ENCODE results near the gene MKKS.
"Not testable (repeated sequence)": the region's sequence is repeated elsewhere in the genome, so short reads cannot be mapped to it uniquely, and the experiment has no call there.

Gene MKKS

DNA sequence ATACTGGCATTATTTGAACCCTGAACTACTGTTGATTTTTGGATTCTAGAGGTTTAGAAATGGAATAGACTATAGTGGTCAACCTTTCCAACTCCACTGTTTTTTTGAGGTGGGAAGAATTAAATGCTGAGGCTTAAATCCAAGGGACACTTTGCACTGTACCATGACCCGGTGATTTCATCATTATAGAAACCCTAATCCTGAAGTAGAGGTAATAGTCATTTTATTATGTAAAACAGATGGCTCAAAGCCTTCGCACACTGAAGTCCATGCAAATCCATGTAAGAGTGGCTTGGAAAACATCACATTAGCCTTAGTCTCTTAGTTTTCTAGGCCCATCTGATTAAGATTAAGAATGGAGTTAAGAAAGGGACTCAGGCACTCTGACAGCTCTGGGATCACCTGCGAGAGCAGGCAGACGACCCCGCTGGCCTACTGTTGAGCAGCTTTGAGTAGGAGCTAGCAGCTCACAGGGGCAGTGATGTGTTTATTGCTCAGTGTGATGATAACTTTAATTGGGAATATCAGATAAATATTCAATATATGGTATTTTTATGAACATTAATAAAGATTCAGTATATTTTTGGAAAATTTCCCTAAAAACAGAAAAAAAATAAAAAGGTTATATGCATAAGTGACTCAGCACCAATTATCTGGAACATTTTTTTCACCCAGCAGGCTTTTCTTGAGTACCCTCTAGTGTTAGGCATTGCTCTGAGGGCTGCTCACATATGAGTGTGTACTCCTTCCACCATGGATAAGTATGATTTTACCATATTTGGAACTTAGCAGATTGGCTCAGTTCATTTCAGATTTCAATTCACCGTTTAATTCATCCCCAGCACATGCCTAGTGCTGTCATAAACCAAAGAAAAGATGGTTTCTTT is 14.5 kb upstream of the MKKS start:
- DNase-seq = no peak

DNA sequence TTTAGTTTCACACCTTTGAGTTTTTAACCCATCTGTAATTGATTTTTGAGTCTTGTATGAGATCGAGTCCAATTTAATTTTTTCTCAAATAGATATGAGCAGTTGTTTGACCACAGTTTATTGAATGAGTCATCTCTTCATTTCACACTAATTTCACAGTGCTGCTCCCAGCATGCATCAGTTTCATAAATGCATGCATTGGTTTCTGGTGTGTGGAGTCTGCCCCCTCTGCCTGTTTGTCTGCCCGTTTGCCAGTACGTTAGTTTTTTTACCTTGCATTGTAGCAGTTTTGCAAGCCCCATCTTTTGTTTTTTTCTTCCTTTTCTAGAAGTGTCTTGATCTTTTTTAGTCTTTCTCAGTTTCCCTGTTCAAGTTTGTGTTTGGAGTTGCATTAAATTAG is 13.0 kb upstream of the MKKS start:
- DNase-seq = no peak

DNA sequence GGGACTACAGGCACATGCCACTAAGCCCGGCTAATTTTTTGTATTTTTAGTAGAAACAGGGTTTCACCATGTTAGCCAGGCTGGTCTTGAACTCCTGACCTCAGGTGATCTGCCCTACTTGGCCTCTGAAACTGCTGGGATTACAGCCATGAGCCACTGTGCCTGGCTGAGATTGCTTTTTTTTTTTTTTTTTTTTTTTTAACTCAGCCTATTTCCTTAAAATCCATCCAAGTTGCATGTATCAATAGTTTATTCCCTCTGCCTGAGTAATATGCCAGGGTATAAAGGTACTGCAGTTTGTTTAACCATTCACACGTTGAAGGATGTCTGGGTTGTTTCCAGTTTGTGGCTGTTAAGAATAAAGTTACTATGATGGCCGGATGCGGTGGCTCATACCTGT is 11.7 kb upstream of the MKKS start:
- no peak for DNase-seq

DNA sequence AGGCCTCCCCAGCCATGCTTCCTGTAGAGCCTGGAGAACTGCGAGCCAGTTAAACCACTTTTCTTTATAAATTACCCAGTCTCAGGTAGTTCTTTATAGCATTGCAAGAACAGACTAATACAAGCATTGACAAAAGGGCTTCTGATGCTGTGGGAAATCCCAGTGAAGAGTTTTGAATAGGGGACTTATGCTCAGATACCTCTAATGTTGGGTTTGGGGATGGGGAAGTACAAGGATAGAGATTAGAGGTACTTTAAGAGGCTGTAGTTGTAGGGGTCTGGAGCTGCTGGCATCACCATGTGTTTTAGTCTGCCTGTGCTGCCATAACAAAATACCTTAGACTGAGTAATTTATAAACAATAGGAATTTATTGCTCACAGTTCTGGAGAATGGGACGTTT is 9.9 kb upstream of the MKKS start:
- no peak for DNase-seq

DNA sequence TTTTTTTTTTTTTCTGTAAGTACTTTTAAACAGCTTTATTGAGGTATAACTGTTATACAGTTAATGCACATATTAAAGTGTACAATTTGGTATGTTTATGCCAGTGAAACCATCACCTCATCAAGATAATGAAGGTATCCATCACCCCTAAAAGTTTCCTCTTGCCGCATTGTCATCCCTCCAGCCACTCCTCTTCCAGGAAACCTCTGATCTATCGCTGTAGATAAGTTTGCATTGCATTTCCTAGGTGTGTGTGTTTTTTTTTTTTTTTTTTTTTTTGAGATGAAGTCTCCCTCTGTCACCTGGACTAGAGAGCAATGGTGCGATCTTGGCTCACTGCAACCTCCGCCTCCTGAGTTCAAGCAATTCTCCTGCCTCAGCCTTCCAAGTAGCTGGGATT is 4.2 kb upstream of the MKKS start:
- no peak for DNase-seq

DNA sequence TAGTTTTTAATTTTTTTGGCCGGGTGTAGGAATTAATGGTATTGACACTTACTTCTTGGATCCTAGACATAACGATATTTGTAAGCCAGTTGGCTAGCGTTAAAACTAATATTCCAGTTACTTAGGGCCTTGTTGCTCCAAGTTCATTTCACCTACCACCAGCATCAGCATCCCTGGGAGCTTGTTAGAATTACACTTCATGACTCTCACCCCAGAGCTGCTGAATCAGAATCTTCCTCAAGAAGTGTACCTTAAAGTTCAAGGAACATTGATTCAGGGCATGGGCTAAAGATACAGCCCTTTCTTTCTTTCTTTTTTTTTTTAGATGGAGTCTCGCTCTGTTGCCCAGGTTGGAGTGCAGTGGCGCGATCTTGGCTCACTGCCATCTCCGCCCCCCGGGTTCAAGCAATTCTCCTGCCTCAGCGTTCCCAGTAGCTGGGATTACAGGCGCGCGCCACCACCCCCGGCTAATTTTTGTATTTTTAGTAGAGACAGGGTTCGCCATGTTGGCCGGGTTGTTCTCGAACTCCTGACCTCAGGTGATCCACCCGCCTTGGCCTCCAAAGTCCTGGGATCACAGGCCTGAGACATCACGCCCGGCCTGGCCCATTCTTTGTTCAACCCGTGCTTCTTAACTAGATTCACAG is 2.2 kb upstream of the MKKS start:
- DNase-seq = no peak

DNA sequence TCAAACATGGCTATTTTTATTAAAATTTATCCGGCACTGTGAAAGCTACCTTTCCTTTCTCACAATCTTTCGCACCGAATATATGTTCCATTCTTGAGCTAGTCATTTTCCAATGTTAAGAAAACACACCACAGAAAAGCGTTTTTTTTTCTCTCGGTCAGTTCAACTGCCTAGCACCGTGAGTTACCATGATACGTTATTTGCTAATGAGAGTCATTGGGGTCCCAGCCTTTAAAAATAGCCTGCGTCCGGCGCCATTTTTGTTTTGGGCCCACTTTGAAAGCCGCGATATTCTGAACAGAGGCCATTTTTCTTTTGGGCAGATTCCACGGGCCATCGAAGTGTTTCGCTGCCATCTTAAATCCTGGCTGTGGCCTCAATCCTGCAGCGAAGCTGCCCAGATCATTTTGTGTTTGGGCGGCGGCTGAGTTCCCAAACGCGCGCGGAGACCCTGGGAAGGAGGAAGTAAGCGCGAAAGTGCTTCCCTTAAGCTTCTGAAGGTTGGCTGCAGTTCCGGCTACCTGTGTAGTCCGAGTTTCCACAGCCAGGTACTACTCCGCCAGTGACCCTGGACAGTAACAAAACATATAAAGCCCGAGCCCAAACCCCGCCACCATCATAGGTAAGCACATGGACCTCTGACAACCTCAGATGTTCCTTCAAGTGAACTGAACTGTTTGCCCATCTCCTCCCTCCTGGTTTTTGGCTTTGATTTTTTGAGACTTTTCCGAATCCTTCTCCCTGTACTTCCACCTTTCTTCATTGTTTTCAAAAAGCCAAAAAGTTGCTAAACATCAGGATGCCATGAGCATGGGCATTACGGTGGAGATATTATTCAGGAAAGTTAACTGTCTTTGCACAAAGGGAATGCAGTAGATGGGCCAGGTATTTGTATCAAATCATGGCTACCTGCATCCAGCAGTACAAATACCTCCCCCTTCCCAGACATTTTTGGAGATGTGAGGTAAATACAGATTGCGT is 1.1 kb upstream of the MKKS start, which contains the start of gene SLX4IP:
TSS of gene SLX4IP (plus strand) at position 474 of the 981 bp plus-strand sequence. CDS start 22,900 bp downstream, outside the sequence.
- DNase-seq = peak; percentile 76

DNA sequence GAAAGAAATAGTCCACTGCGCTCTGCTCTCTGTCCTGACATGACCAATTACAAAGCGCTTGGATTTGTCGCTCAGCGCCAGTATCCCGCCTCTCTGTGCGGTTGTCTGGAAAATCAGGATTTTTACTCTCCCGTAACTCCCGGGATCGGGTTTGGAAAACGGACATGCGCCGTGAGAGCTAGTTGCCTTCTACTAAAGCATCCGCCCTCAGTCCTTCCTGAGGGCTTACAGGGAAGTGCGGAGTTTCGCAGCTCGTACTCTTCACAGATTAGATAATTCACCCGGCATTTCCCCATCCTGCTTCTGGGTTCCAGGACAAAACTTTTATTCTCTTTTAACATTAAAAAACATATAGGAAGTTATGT is 427 bp upstream of the MKKS start:
- peak; percentile 71 for DNase-seq

DNA sequence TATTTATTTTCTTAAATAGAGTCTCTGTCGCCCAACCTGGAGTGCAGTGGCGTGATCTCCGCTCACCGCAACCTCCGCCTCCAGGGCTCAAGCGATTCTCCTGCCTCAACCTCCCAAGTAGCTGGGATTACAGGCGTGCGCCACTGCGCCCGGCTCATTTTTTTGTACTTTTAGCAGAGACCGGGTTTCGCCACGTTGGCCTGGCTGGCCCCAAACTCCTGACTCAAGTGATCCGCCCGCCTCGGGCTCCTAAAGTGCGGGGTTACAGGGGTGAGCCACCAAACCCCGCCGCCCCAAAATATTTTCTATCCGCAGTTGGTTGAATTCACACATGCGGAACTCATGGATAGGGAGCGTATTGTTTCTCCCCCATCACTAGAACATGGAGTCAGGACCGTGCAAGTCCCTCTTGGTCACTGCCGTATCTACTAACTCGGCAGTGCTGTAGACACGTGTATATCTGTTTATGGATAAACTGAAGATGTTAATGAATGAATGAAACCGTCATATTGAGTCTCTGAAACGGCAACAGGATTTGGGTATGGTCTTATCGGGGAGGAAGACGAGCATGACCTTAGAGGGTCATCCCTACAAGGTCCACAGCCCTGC is 904 bp downstream of the MKKS start:
- no peak for DNase-seq

DNA sequence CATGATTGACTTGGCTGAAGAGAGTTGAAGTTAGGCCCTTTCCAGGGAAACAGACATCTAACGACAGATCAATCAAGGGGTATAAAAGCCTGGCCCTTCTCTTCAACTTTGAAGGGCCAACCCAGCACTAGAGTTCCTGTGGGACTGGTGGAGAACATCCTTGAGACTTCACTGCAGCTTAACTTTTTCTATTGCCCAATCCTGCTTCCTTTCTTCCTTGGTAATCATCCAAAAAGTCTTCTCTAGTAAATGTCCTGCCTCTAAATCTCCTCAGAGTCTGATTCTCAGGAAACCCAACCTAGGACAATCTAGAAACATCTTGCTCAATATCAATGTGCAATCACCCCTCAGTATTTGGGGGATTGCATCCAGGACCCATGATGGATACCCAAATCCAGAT is 1.9 kb downstream of the MKKS start:
- no peak for DNase-seq

DNA sequence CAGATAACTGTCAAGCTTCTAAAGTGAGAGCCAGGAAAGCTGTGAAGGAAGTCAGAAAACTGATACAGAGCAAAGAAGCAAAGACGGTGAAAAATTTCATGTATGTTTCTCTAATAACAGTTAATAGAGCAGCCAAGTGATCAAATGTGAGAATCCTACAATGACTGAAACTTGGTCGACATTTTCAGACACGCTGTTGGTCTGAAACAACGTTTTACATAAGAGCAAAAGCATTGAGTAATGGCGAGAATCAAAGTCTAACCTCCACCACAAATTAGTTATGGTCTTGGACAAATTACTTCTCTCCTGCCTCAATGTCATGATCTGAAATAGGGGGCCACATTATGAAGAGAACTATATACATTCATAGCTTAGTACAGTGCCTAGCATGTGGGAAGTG is 3.3 kb downstream of the MKKS start:
- no peak for DNase-seq

DNA sequence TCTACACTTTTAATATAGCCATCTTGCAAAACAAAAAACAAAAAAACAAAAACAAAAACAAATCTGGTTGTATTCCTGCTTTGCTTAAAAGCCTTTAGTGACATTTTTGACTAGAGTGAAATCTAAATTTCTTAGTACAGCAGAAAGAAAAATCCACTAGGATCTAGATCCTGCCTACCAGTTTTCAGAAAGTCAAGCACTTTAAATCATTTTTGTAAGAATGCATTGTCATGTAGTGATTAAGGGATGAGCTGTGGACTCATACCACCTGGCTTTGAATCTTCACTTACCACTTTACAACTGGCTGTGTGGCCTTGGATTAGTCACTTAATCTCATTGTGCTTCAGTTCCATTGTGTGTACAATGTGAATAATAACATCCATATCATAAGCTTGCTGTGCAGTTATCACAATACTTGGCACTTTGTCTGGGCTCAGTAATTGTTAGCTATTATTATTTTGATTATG is 4.0 kb downstream of the MKKS start:
- DNase-seq = no peak

DNA sequence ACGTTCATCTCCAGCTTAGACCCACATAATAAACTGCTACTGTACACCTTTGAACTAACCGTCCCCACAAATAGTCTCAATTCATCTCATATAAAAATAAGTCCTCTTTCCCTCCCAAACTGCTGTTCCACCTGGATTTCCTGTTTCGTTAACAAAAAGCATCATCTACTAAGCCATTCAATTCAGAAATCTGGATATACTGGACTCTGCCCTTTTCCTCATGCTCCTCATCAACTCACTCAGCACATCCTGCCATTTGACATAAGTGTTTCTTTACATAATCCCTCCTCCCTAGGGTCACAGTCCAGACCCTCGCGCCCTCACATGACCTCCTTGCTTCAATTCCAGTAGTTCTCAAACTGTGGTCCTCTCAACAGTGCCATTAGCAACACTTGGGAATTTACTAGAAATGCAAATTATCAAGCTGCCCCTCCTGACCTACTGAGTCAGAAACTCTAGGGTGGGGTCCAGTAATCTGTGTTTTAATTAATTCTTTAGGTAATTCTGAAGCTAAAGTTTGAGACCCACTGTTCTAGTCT is 4.5 kb downstream of the MKKS start:
- no peak for DNase-seq

DNA sequence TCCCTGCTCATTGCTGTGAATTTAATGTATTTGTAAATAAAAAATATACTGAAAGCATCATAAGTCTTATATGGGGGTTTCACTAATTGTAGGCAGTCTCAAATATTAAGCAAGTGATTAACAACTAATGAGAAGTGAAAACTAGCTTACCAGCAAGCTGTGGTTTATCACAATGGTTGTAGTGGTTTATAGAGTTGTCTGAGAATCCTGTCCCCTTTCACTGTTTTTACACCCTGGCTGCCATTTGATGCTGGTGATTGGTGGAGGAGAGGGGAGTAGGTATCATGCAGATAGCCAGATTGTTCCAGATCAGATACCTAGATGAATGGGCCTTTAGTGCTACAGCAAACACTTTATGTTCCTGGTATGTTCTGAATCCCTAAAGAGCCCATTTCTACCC is 6.0 kb downstream of the MKKS start:
- DNase-seq = no peak

DNA sequence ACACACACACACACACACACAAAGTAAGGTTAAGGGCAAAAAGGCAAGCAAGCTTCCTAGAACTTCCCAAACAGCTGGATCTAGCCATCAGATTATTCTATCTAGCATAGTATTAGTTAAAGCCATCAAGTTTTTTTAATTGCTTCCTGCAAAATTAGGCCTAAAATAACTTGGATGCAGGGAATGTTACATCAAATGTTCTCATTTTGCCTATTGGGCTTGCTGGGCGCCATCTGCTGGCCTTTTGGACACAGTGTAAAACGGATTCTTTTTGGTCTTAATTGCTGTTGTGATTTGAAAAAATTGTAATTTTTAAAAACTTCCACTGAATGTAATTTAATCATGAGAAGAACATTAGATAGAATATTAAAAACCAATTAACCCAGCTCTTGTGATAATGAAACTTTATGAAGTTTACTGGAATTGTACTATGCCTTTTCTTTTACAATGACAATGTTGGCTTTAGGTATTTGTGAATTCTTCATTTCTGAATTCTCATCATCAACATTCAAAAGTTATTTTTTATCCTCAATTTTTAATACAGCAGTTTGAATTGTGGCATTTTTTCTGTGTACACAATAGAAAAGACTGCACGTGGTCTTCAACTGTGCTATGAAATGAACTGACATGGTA is 6.8 kb downstream of the MKKS start:
- DNase-seq = no peak

DNA sequence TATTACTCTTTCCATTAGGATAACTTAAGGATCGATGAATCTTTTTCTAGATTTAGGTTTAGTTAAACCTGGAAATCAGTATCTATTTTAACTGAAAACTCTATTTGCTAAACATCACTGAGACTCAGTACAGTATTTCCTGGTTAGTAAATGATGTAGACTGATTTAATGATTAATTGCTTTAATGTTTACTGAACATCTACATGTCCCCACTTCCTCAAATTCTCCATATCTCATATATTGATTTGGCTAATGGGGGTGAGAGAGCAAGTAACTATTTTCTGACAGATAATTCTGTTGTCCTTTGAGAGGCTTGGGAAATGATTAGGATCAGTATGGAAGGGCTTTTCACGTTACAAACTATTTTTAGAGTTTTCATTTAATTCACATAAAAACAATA is 10.3 kb downstream of the MKKS start:
- no peak for DNase-seq

DNA sequence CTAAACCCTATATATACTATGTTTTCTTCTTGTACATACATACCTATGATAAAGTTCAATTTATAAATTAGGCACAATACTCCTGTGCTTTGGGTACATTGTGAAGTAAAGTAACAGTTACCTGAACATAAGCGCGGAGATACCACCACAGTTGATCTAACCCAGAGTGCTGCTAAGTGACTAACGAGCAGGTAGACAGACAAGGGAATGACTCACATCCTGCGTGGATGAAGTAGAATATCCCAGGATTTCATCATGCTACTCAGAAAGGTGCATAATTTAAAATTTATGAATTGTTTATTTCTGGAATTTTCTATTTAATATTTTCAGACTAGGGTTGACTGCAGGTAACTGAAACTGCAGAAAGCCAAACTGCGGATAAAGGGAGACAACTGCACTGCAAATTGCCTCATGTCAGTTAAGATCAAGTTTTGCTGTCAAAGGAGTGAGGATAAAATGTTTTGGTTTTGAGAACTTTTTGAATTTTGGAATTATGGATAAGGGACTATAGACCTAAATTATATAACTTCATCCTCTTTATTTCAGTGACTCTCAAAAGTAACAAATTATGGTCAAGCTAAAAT is 14.4 kb downstream of the MKKS start:
- DNase-seq = no peak

DNA sequence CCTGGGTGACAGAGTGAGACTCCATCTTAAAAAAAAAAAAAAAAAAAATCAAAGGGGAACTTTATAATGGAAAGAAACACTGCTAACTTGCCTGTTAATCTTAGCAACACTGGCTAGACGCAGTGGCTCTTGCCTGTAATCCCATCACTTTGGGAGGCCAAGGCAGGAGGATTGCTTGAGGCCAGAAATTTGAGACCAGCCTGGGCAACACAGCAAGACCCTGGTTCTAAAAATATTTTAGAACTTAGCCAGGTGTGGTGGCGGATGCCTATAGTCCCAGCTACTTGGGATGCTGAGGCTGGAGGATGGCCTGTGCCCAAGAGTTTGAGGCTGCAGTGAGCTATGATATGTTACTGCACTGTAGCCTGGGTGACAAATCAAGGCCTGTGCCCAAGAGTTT is 16.8 kb downstream of the MKKS start:
- DNase-seq = not testable (repeated sequence)

DNA sequence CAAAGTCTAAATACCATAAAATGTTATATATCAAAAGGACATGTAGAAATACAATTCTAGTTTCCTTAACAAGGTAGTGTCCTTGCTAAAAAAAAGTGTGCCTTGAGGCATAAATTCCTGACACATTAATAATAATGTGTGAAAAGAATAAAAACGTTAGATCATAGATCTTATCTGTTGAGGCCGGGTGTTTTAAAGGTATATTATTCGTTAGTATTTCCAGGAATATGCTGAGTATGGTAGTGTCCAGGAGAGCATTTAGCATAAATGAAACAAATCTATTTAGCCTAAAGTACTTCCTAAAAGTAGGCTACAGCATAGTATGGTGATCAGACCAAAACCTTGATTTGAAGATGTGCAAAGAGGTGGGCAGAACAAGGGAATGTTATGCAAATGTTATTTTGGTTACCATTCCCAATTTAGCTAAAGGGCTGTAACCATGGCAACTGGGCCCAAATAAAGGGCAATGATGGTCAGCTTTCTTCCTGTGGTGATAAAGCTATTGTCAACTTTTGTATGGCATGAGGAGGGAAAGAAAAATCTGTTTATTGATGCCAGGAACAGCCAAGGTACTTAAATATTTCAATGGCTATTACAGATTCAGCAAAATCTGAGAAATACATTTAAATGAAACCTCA is 18.9 kb downstream of the MKKS start:
- no peak for DNase-seq

DNA sequence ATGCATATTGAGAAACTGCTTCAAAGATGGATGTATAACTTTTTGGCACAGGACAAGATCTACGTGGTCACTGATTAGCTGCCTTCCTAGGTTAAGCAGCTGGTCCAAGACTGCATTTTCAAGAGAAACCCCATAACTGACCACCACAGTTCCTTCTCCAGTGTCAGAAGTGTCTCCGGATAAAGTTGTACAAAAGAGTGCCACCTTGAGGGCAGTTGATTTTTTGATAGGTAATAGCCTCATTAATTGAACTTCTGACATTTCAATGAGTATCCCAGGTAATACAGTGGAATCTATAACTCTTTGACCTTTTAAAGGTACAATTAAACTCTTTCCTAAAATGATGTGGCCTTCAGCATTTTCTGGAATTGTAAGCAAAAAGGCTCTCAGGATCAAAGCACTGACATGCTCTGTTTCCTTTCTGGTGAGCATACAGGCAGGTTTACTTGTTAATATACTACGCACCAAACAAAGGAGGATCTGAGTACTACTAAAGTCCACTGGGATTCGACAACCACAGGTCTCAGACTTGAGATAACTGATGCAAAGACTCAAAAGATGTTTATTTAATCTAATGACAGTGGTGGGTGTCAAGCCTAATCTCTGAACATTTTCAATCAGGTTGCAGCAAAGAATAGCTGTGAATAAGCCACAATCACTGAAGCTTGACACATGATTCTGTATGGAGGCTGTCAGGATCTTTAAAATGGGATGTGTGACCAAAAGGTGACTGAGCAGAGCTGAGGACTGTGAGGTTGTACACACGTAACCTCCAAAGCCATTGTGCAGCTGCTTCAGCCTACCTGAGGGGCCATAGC is 21.2 kb downstream of the MKKS start:
- DNase-seq = no peak
